Muscle layer of colon (tissue), 2 donors: ENCODE results near the gene SIK1.
"Not testable (repeated sequence)": the region's sequence is repeated elsewhere in the genome, so short reads cannot be mapped to it uniquely, and the experiment has no call there.

Experiments
- H3K27ac ChIP-seq: one replicate; pipeline ENCODE4 v1.7.0; 2013; ENCODE audit warnings: low read depth, mild to moderate bottlenecking, low read length, moderate library complexity
- H3K27me3 ChIP-seq, 2 donors: one replicate each; pipeline ENCODE4 v1.7.0; 2013; ENCODE audit warnings: low read length in 2 of 2, mild to moderate bottlenecking in 2 of 2; ENCODE audit not compliant: insufficient read depth in 2 of 2, control insufficient read depth in 1 of 2
- H3K36me3 ChIP-seq: one replicate; pipeline ENCODE4 v1.7.0; 2013; ENCODE audit warnings: mild to moderate bottlenecking, low read length; ENCODE audit not compliant: insufficient read depth
- H3K4me1 ChIP-seq: one replicate; pipeline ENCODE4 v1.7.0; 2013; ENCODE audit warnings: mild to moderate bottlenecking, low read length; ENCODE audit not compliant: insufficient read depth
- H3K4me3 ChIP-seq, 2 donors: one replicate each; pipeline ENCODE4 v1.7.0; 2013; ENCODE audit warnings: low read length in 2 of 2, low read depth in 1 of 2, mild to moderate bottlenecking in 1 of 2, moderate library complexity in 1 of 2
- H3K9ac ChIP-seq: one replicate; pipeline ENCODE4 v1.7.0; 2013; ENCODE audit warnings: low read length
- H3K9me3 ChIP-seq: one replicate; pipeline ENCODE4 v1.7.0; 2013; ENCODE audit warnings: mild to moderate bottlenecking, low read length
- donor health status: abdominal sarcoma.
- donor health status: Adenocarcinoma of cecum.

Gene SIK1

DNA sequence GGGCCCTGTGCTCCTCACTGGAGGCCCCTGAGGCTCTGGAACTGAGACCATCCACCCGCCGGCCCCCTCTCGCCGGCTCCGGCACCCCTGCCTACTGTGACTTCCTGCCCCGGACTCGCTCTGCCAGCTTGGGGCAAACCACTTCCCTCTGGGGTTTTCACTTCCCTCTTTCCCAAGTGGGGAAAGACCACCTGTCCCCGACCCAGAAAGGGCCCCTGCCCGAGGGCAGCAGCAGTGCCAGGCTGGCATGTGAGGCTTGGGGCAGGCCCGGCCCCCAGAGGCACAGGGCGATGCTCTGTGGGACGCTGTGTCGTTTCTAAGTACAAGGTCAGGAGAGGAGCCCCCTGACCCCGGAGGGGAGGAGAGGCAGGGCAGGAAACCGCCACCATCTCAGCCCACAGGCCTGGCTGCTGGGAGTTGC is 27.3 kb downstream of the SIK1 start:
- not testable (repeated sequence) for H3K27ac ChIP-seq, H3K9ac ChIP-seq, H3K9me3 ChIP-seq, H3K4me1 ChIP-seq, H3K36me3 ChIP-seq, H3K27me3 ChIP-seq, H3K4me3 ChIP-seq

- H3K4me3 ChIP-seq, H3K9me3 ChIP-seq, H3K4me1 ChIP-seq, H3K9ac ChIP-seq, H3K36me3 ChIP-seq, H3K27me3 ChIP-seq, H3K27ac ChIP-seq: not testable (repeated sequence)
These were observed 27.8 kb downstream of the SIK1 start for GRCh38 chr21:43399136-43399535.

DNA sequence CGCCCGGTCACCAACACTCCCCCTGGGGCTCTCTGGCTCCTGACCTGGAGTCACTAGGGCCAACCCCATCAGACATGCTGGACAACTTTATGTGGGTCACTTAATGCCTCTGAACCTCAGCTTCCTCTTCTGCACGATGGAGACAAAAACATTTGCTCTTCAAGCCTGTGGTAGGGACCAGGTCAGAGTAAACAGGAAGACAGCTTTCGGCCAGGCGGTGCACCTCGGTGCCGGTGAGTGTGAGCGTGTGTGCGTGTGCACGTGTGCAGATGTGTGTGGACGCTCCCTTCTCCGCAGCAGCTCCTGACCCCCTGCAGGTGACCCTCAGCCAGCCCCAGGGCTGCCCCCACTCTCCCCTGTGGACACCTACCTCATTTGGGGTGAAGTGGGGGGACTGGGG is 28.4 kb downstream of the SIK1 start:
- H3K4me3 ChIP-seq, H3K9ac ChIP-seq, H3K36me3 ChIP-seq, H3K27ac ChIP-seq, H3K27me3 ChIP-seq, H3K9me3 ChIP-seq, H3K4me1 ChIP-seq: not testable (repeated sequence)

DNA sequence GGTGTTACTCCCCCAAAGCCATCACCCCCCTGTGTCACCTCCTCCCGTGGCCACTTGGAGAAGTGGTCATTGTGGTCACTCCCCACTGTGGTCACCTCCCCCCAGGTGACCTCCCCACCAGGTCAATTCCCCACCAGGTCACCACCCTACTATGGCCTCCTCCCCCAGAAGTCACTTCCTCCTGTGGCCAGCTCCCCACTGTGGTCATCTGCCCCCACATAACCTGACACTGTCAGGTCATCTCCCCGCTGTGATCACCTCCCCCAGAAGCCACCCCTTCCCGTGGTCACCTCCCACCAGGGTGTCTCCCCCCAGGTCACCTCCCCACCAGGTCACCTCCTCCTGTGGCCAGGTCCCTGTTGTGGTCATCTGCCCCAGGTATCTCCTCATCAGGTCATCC is 28.9 kb downstream of the SIK1 start:
- not testable (repeated sequence) for H3K4me3 ChIP-seq, H3K4me1 ChIP-seq, H3K9ac ChIP-seq, H3K27ac ChIP-seq, H3K9me3 ChIP-seq, H3K36me3 ChIP-seq, H3K27me3 ChIP-seq

GRCh38 chr21:43397439-43397808 is 29.5 kb downstream of the SIK1 start:
- not testable (repeated sequence) for H3K4me3 ChIP-seq, H3K27me3 ChIP-seq, H3K36me3 ChIP-seq, H3K9ac ChIP-seq, H3K9me3 ChIP-seq, H3K4me1 ChIP-seq, H3K27ac ChIP-seq

DNA sequence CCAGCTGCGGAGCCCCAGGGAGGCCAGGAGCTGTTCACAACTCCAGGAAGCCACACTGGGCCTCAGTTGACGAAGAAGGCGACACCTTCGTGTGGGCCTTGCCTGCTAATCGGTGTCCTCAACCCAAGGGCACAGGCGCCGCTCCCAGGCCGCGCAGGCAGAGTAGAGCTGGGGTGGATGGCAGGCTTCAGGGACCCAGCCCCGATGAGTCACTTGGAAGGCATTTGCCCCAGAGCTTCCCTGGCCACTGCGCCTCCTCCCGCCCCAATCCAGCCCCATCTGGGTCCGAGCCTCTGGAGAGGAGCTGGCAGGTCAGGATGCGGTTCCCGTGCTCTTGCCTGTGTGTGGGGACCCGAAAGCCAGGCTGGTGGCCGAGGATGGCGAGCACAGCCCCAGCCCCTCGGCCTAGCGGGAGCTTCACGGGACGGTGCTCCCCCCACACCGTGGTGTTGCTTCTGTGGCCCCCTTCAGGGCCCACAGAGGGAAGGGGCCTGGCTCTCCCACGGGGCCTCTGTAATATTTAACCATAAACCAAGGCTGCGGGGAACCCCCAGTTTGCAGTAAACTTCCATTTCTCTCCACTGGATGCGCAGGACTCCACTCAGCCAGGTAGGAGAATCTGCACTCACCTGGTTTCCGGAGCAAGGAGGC is 30.0 kb downstream of the SIK1 start:
- not testable (repeated sequence) for H3K27me3 ChIP-seq, H3K36me3 ChIP-seq, H3K9ac ChIP-seq

DNA sequence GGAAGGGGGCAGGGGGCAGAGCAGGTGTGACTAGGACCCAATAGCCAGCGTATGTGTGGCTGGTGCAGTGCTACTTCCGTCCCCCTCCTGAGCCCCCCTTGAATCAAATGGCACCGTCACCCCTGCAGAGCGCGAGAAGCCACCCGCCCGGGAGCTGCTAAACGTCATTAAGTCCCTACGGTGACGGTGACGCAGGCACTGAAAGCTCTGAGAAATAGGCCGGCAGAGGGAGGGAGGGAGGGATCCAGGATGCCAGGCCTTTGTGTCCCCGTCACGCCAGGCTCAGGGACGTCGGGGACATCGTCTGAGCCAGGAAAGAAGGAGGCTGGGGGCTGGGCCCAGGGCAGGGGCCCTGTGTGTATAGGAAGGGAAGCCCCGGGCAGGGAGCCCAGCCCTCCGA is 43.6 kb downstream of the SIK1 start:
- not testable (repeated sequence) for H3K27me3 ChIP-seq, H3K9me3 ChIP-seq, H3K27ac ChIP-seq, H3K4me3 ChIP-seq, H3K36me3 ChIP-seq, H3K4me1 ChIP-seq, H3K9ac ChIP-seq

More for the DNA sequence above, 30.0 kb downstream of the SIK1 start:
- H3K4me3 ChIP-seq, H3K4me1 ChIP-seq, H3K27ac ChIP-seq, H3K9me3 ChIP-seq: not testable (repeated sequence)

DNA sequence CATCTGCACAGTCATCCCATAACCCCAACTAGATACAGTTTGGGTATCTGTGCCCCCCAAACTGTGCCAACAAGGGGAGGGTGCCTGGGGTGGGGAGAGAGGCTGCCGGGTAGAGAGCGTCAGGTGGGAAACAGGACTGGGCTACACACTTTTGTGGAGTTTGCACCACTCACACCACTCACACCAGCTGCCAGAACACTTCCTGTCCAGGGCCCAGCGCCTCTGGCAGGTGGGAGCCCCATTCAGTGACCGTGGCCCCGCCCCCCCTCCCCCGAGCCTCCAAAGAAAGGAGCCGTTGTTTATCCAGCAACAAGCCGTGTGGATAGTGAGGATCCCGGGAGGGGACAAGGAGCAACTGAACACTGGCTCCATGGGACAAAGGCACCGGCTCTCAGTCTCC is 44.0 kb downstream of the SIK1 start:
- H3K27me3 ChIP-seq, result not testable (repeated sequence)

DNA sequence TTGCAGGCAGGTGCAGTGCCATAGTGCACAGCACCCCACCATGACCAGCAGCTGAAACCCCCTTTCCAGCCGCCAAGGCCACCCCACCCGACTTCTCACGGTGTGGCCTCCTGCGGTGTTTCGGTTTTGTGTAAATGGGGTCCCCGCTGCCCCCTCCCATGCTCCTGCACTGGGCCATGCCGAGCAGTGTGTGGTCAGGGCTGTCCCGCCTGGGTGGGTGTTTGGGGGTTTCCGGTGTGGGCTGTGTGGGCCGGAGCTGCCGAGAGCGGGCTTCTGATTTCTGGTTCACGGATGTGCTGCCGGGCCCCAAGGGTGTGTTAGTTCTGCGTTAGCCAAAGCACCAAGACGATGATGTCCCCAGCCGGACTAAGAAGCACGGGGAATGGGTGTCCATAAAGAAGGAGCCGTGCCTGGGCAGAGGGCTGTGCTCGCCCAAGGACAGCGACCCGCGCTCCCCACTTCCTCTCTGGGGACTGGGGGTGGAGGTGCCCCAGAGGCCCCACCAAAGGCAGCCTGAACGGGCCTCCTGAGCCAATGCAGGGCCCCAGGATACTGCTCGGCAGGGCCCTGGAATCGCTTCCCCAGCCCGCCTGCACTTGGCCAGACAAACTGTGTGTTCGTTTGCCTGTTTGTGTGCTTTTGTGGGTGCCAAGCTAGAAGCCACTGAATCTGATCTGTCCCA is 45.9 kb downstream of the SIK1 start:
- not testable (repeated sequence) for H3K36me3 ChIP-seq, H3K27ac ChIP-seq, H3K27me3 ChIP-seq, H3K9me3 ChIP-seq, H3K4me3 ChIP-seq, H3K4me1 ChIP-seq, H3K9ac ChIP-seq

More for the DNA sequence above, 44.0 kb downstream of the SIK1 start:
- not testable (repeated sequence) for H3K4me3 ChIP-seq, H3K4me1 ChIP-seq, H3K9ac ChIP-seq, H3K9me3 ChIP-seq, H3K27ac ChIP-seq, H3K36me3 ChIP-seq

DNA sequence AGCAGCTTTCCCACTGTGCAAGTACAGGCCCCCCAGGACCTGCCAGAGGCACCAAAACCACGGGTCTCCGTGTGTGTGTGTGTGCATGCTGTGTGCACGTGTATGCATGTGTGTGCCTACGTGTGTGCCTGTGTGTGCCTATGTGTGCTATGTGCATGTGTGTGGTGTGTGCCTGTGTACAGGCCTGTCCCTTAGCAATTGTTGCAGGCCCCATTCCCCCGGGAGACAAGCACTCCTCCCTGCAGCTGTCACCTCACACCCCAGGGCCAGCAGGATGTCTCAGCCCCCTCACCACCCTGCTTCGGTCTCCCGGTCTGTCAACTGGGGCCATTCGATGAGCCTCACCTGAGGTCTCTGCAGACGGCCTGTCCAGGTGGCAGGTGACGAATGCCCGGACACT is 46.6 kb downstream of the SIK1 start:
- H3K9ac ChIP-seq, H3K9me3 ChIP-seq, H3K4me1 ChIP-seq, H3K4me3 ChIP-seq, H3K36me3 ChIP-seq, H3K27me3 ChIP-seq, H3K27ac ChIP-seq: not testable (repeated sequence)

DNA sequence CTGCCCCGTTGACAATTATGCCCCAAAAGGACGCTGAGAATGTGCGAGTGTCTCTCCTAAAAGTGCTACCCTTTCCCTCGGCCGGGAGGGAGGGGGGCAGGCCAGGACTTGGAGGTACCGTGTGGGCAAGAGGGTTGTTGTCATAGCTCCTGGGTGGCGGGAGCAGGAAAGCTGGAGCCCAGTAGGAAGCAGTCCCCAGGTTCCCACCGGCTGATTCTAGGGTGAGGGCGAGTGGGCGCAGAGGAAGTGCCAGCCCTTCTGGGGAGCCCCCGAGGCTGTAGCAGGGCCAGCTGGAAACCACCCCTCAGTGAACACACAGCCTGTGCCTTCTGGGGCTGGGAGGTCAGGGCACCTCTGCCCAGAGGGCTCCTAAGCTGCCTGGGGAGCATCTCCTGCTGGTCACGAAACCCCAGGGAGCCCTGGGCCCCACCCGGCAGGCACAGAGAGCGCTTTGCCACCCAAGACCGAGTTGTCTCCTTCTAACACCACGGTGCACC is 47.3 kb downstream of the SIK1 start:
- H3K9me3 ChIP-seq, H3K4me1 ChIP-seq, H3K4me3 ChIP-seq, H3K27me3 ChIP-seq, H3K9ac ChIP-seq, H3K36me3 ChIP-seq, H3K27ac ChIP-seq: not testable (repeated sequence)

- Histone ChIP-seq H3K9me3 (no peaks in the 10 kb centered on the region), H3K36me3 (no peaks in the 10 kb centered on the region), H3K27me3 (no peaks in the 10 kb centered on the region), H3K9ac (no peak overlapping the region), H3K4me3 (no peak overlapping the region), H3K4me1 (no peaks in the 10 kb centered on the region), H3K27ac (no peak overlapping the region)
These were observed 50.5 kb downstream of the SIK1 start for GRCh38 chr21:43376478-43376882.
